Kidney glomerular epithelial cell (primary cell): ENCODE results near the gene LAMA2.
"Not testable (repeated sequence)": the region's sequence is repeated elsewhere in the genome, so short reads cannot be mapped to it uniquely, and the experiment has no call there.

Experiments
- DNase-seq: peaks from one replicate; lab custom pipeline; 2025; lab: John Stamatoyannopoulos, UW

LAMA2 gene

GRCh38 chr6:129073051-129073450, 190.1 kb downstream of the LAMA2 start:
- no peak for DNase-seq

- no peak for DNase-seq
Observed at GRCh38 chr6:129073691-129074395, 190.9 kb downstream of the LAMA2 start.

DNA sequence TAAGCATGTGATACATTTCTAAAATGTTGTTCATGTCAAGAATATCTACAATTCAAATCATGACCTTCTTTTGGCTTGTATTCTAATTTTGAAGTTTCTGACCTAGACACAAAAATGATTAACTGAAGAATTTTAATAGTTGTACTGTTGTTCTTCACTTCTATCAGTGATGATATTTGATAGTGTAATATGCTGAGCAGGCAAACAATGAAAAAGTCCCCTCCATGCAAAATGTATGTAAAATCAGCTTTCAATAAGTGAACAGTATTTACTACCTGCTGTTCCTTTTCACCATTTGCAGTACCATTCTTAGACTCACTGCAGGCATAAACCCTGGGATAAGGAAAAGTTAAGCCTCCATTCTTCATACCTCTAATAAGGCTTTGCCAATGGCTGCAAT, 201.5 kb downstream of the LAMA2 start:
- DNase-seq: no peak

- not testable (repeated sequence) for DNase-seq
Observed at GRCh38 chr6:129088481-129088880, 205.5 kb downstream of the LAMA2 start.

DNA sequence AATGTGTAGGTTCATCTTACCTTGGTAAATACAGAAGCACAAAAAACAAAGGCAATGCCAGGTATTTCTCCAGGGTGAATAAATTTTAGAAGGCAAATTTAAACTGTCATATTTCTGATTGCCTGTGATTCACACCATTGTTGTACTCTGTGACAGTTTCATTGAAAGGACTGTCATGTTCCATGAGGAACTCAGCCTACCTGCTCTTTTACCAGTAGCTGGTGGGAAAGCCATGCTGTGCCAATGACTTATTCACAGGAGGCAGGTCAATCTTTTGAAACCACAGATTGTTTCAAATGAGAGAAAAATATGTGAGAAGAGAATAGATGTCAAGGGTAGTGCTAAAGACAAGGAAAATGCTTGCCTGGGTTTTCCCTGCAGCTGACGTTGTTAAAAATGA, 206.4 kb downstream of the LAMA2 start:
- no peak for DNase-seq

DNA sequence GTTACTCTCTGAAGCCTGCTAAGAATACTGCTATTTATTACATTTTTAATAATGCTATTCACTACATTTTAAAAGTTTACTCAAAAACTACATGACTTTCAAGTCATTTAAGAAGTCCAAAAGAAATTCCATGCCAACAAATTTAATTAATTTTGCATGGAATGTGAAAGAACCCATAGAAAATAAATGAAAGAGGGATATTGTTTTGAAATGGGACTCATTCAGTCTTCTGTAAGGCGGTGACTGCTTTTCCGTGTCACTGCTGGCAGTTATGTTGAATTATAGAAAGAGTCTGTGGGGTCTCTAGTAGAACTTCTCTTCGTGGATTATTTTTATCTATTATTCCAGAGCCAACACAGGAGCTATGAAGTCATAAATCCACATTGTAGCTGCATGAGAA, 211.2 kb downstream of the LAMA2 start:
- no peak for DNase-seq

DNA sequence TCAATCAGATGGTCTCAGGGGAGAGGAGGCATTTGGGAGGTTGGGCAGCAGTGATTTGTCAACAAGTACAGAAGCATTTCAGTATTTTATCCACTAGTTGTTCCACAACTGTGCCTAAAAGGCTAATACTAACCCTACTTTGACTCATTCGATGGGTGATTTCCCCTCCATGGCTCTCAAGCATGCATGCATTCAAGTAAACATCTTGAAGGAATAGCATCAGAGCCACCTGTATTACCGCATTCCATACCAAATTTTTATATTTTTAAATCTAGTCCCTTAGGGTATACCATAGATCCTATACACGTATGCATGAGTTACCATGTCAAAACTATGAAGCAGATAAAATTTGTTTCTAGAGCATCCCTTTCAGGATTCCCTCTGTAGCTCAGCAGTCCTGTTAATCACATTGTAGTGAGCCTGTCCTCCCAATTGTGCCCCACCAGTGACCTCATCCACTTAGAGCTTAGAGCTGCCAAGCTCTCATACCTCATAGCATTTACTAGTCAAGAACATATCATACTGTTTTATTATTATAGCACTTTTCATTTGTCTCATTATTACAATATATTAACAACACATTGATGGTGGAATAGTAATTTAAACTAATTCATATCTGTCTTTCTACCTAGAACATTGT, 213.8 kb downstream of the LAMA2 start:
- no peak for DNase-seq

DNA sequence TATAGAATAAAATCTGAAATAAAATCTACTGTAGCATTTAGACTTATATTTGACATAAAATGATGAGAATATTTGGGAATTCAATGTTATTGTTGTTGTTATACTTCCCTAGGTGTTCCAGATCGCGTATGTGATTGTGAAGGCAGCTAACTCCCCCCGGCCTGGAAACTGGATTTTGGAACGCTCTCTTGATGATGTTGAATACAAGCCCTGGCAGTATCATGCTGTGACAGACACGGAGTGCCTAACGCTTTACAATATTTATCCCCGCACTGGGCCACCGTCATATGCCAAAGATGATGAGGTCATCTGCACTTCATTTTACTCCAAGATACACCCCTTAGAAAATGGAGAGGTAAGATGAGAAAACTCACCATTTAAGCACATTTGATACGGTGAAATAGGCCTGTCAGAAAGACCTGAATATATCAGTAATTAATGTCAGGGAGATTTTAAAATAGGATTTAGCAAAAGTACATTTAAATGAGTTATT, 215.2 kb downstream of the LAMA2 start:
- DNase-seq: no peak

DNA sequence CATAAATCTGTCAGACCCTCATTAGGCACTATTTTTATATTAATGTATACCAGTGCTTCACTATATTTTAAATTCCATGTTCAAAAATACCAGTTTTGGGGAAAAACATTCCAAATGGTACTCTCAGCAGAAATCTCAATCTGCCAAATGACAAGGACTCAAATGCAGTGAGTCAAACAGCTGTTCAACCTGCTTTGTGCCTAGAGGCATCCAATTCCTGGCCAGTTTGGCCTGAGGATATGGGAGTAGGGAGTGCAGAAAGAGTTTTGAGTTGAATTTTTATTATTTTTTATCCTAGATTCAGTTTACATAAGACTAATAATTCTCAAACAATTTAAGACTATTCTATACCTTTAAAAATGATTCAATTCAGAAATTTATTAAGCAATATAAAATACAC, 216.8 kb downstream of the LAMA2 start:
- no peak for DNase-seq

- DNase-seq: no peak
Observed at GRCh38 chr6:129100164-129100563, 217.2 kb downstream of the LAMA2 start.

DNA sequence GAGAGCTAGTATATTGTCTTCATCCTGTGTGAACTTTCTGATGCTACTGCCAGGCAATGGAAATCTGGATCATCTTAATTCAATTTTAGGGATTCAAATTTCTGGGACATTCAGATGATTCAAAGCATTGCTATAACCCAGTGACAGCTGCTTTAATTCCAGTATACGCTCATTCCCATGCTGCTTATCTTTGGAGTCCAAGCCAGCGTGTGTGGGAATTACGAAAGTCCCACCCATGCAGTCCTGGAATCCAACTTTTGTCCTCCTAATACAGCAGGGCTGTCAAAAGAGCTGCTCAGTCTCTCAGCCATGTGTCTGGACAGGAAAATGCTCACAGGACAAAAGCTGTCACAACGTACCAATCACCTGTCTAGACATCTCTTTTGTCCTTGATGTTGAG, 219.8 kb downstream of the LAMA2 start:
- DNase-seq: no peak

DNA sequence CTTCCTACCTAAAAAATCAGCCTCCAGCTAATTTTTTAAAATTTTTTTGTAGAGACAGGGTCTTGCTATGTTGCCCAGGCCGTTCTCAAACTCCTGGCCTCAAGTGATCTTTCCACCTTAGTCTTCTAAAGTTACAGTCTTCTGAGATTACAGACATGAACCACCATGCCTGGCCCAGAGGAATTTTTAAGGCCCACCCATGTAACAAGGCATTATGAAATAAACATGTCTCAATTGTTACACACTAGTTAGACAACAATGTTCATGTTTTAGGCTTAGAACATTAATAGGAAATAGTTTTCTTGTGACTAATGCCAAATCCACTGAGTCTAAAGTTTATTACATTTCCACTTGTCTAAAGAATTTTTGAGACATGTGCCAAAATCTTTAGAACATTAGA, 221.2 kb downstream of the LAMA2 start:
- DNase-seq: no peak

DNA sequence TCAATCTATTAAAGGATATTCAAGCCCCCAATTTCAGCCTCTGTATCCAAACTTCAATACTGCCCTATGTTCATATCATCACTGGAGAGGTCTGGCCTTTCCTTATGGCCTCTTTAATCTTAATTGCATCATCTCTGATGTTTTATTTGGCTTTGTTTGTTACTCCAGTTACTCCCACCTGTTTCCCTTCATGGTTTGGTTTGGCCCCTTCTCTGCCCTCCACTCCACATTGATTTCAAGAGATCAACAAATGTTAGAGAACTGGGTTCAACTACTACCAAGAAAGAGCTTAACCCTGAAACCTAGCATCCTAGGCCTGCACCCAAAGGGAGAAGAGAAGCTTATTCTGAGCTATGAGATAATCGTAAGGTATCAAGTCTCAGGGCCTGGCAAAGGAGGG, 221.6 kb downstream of the LAMA2 start:
- DNase-seq: no peak

- no peak for DNase-seq
Observed at GRCh38 chr6:129105035-129105434, 222.1 kb downstream of the LAMA2 start.

- DNase-seq: no peak
Observed at GRCh38 chr6:129105793-129106192, 222.9 kb downstream of the LAMA2 start.

GRCh38 chr6:129108337-129108736, 225.4 kb downstream of the LAMA2 start:
- DNase-seq: no peak

DNA sequence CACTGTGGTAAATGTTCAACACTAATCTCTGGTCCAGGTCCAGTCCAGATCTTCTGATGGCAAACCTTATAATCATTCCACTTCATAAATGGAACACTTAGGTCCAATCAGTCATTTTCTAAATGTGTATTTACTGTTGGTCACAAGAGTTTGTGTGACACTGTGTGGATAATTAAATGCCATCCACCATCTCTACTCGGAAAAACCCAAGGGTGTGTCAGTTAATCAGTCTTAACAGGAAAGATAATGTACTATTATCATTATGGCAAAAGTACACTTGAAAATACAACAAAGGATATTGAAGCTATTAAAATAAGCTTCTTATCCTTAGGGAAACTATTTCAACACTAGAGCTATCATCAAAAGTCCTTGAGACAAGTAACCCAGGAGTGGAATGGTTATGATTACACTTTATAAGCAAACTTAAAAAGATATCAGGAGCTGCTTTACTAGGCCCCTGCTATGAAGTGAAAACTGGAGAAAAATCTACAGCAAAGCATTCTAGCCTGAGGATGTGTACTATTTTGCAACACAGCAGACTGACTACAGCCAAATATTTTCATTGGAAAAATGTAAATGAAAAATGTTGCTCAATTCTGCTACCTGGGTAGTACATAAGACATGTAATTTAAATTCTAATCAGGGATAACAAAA, 227.9 kb downstream of the LAMA2 start:
- no peak for DNase-seq

GRCh38 chr6:129111346-129111745, 228.4 kb downstream of the LAMA2 start:
- DNase-seq: no peak

DNA sequence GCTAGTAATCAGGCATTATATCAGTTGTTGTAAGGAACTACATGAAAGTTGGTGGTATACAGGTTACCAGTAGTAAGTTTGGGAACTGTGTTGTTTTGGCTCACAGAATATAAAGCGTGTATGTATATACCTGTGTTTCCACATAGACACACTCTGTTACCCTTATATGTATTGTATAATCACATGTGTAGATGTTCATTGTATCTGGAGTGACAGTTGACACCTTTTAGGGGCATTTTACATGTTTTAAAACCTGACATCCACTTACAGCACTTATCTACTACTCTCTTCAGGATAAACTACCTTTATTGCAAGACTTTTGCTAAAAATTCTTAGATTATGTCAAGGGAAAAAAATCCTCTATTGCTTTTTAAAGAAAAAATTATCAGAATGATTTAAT, 228.9 kb downstream of the LAMA2 start:
- DNase-seq: no peak

GRCh38 chr6:129112591-129112990, 229.7 kb downstream of the LAMA2 start:
- no peak for DNase-seq

GRCh38 chr6:129113637-129114036, 230.7 kb downstream of the LAMA2 start:
- no peak for DNase-seq

DNA sequence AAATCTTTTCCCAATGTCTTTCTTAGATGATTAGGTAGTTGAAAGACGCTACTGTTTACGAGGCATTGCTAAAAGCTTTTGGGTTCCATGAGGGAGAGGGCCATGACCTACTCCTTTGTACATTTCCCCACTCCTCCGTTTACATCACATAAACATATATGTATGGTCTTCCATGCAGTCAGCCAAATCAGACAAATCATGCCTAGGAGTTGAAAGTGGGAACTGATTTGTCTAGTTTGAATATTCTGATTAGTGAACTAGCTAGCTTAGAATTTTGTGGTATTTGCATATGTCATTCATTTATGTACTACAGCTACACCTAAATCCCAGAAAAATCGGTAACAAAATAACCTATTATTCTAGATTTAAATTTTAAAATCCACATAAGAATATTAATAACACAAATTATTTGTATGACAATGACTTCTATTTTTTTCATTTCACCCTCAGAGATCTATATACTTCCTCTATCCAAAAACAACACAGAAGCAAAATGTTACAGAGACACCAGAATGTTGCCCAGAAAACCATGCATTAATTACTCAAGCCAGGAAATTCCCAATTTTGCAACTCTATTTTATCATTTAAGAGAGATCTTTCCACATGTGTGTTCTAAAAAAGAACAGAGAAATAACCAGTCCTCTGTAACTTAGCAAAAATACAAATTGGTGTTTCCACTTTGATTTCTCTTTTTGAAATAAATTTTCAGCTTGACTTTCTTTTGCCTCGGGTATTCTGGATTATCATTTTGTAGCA, 231.9 kb downstream of the LAMA2 start:
- no peak for DNase-seq

DNA sequence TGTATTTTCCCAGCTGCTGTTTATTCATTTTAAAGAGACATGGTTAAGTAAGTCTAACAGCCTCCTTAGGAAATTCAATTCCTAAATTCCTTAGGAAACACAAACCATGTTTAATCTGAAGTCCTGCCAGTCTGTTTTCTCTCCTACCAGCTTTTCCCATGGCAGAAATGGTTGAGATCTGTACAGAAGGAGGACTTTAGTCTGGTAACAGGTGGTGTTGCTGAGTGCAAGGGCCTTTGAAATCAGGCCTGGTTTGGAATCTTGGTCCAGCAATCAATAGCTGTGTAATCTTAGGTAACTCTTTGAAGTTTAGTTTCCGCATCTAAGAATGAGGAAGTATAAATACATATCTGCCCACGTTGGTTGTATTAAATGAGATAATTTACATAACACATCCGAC, 232.5 kb downstream of the LAMA2 start:
- DNase-seq: no peak
